IPS-NIHi7 (cell line): ENCODE data around the gene KIF26B.
"Not testable (repeated sequence)": the region's sequence is repeated elsewhere in the genome, so short reads cannot be mapped to it uniquely, and the experiment has no call there.

Experiments used
- DNase-seq: peaks from one replicate; pipeline ENCODE4 v3.0.0; 2012; ENCODE audit warnings: mixed read lengths; ENCODE audit errors: extremely low spot score

KIF26B gene

GRCh38 chr1:245154429-245155271 lies at the start of gene KIF26B:
KIF26B (plus strand) TSS chr1:245154985; CDS start chr1:245155425, 440 bp downstream.
- DNase-seq, result peak; percentile 40

GRCh38 chr1:245105042-245105441 lies 49.7 kb upstream of the KIF26B start:
- no peak for DNase-seq

GRCh38 chr1:245105815-245106410 lies 48.9 kb upstream of the KIF26B start:
- no peak for DNase-seq

GRCh38 chr1:245107776-245108114 lies 47.0 kb upstream of the KIF26B start:
- no peak for DNase-seq

GRCh38 chr1:245108246-245108645 lies 46.5 kb upstream of the KIF26B start:
- DNase-seq, result no peak

GRCh38 chr1:245108909-245109308 lies 45.9 kb upstream of the KIF26B start:
- no peak for DNase-seq

GRCh38 chr1:245110406-245110805 lies 44.4 kb upstream of the KIF26B start:
- no peak for DNase-seq

GRCh38 chr1:245111073-245111472 lies 43.7 kb upstream of the KIF26B start:
- DNase-seq, result no peak

- DNase-seq, result no peak
Observed at GRCh38 chr1:245113649-245114048, 41.1 kb upstream of the KIF26B start.

- DNase-seq, result no peak
Observed at GRCh38 chr1:245116131-245116530, 38.7 kb upstream of the KIF26B start.

GRCh38 chr1:245116751-245117150 lies 38.0 kb upstream of the KIF26B start:
- DNase-seq, result no peak

GRCh38 chr1:245118066-245118465 lies 36.7 kb upstream of the KIF26B start:
- no peak for DNase-seq

- DNase-seq, result no peak
Observed at GRCh38 chr1:245118806-245119205, 36.0 kb upstream of the KIF26B start.

GRCh38 chr1:245121523-245121922 lies 33.3 kb upstream of the KIF26B start:
- DNase-seq, result peak; percentile 52

GRCh38 chr1:245124241-245124640 lies 30.5 kb upstream of the KIF26B start:
- DNase-seq, result no peak

GRCh38 chr1:245124644-245125043 lies 30.1 kb upstream of the KIF26B start:
- peak; percentile 31 for DNase-seq

GRCh38 chr1:245126530-245126929 lies 28.3 kb upstream of the KIF26B start:
- no peak for DNase-seq

GRCh38 chr1:245128381-245129101 lies 26.2 kb upstream of the KIF26B start:
- DNase-seq, result no peak

GRCh38 chr1:245129319-245130240 lies 25.2 kb upstream of the KIF26B start:
- DNase-seq, result no peak

- not testable (repeated sequence) for DNase-seq
Observed at GRCh38 chr1:245130281-245131025, 24.3 kb upstream of the KIF26B start.

- DNase-seq, result no peak
Observed at GRCh38 chr1:245131026-245131393, 23.8 kb upstream of the KIF26B start.
